ENCODE results near the gene VWA1.

VWA1 gene

GRCh38 chr1:1418464-1419362 is 16.8 kb upstream of the VWA1 start:
- no peak overlapping the region for H3K4me3 ChIP-seq (ENCODE audit: low read length)
- no peak for DNase-seq (ENCODE audit: low read depth)
- TF ChIP-seq CTCF (conservative IDR thresholded peaks at IDR 0.05; ENCODE audit: low read length): no peak

GRCh38 chr1:1419363-1419812 is 16.1 kb upstream of the VWA1 start:
- DNase-seq (ENCODE audit: low read depth): no peak
- TF ChIP-seq CTCF (conservative IDR thresholded peaks at IDR 0.05; ENCODE audit: low read length): no peak
- no peak overlapping the region for H3K4me3 ChIP-seq (ENCODE audit: low read length)

DNA sequence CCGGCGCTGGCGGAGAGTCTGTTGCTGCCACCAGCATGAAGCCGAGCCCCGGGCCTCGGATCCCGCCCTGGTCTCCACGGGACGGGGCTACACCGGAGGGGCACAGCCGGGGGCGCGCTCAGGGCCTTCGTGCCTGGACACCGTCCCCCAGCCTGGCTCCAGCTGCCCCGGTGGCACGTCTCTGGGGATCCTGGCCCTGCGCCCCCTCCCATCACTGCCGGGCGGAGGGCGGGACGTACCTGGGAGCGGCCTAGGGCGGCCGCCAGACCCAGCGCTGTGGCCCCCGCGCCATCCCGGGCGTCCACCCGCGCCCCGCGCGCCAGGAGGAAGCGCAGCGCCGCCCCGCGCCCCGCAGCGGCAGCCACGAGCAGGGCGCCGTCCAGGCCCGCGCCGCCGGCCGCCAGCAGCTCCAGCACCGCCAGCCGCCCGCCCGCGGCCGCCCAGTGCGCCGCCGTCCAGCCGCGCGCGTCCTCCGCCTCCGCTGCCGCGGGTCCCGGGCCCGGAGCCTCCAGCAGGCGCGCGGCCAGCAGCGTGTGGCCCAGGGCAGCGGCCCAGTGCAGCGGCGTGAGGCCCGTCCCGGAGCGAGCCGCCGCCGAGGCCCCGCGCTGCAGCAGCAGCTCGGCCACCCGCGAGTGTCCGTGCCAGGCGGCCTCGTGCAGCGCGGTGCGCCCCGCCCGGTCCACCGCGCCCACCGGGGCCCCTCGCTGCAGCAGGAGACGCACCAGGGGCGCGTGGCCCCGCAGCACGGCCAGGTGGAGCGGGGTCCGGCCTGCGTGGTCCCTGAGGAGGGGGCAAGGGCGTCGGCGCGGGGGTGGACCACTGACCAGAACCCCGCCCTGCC is 15.5 kb upstream of the VWA1 start:
- no peak overlapping the region for H3K4me3 ChIP-seq (ENCODE audit: low read length)
- DNase-seq (ENCODE audit: low read depth): no peak
- TF ChIP-seq CTCF (conservative IDR thresholded peaks at IDR 0.05; ENCODE audit: low read length): no peak

DNA sequence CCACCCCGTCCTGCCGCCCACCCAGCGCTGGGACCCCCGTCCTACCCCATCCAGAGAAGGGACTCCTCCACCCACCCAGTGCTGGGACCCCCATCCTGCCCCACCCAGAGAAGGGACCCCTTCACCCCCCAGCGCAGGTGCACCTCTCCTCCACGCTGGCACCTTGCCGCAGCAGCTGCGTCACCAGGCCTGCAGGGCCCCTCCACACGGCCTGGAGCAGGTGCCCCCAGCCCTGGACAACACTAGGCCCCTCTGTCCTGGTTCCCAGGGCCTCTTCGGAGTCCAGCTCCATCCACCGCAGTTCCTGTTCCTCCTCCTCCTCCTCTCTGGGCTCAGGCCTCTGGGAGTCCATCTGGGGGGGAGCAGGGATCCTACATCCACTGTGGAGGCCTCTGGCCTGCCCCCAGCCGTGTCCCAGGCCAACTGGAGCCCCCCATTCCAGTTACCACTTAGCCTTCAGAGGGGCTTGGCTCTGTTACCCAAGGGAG is 14.8 kb upstream of the VWA1 start:
- no peak for TF ChIP-seq CTCF (conservative IDR thresholded peaks at IDR 0.05; ENCODE audit: low read length)
- DNase-seq (ENCODE audit: low read depth): no peak
- no peak overlapping the region for H3K4me3 ChIP-seq (ENCODE audit: low read length)

- DNase-seq (ENCODE audit: low read depth): no peak
- TF ChIP-seq CTCF (conservative IDR thresholded peaks at IDR 0.05; ENCODE audit: low read length): no peak
- no peak within 1 kb of the TSS for H3K4me3 ChIP-seq (ENCODE audit: low read length)
Observed at GRCh38 chr1:1421147-1421906, 14.2 kb upstream of the VWA1 start, which contains the start of gene ANKRD65. Gene ANKRD65 (minus strand): TSS chr1:1421276. CDS start chr1:1421005, 271 bp downstream.

- H3K4me3 ChIP-seq (ENCODE audit: low read length): no peak overlapping the region
- DNase-seq (ENCODE audit: low read depth): no peak
- no peak for TF ChIP-seq CTCF (conservative IDR thresholded peaks at IDR 0.05; ENCODE audit: low read length)
Observed at GRCh38 chr1:1421907-1422464, 13.5 kb upstream of the VWA1 start.

All from AG10803 (cell line).